Tibial nerve (tissue), 4 donors: ENCODE data around the gene RANBP9.

Experiments used
- EP300 ChIP-seq, 2 donors: sonication (generic); formaldehyde crosslinking; IDR thresholded peaks; one replicate each; pipeline ENCODE4 v1.6.1; 2017; ENCODE audit warnings: antibody characterized with exemption in 2 of 2, mild to moderate bottlenecking in 1 of 2
- POLR2A ChIP-seq, 2 donors: fragments of 450-650 bp; IDR thresholded peaks; one replicate each; pipeline ENCODE4 v1.6.1; 2017; ENCODE audit warnings: antibody characterized with exemption in 2 of 2, mild to moderate bottlenecking in 2 of 2, moderate library complexity in 2 of 2
- TF ChIP-seq, protein P1 (sequence below), 5 experiments: fragments of 200-600 bp in 3 of 5; fragments of 450-650 bp in 2 of 5; sonication (generic) in 3 of 5; IDR thresholded peaks; one replicate each; pipeline ENCODE4 v1.5.1; 2016 to 2019; ENCODE audit warnings: antibody characterized with exemption in 5 of 5, mild to moderate bottlenecking in 3 of 5, moderate library complexity in 2 of 5

GRCh38 chr6:13663986-13664385 is 47.6 kb downstream of the RANBP9 start:
- TF ChIP-seq, protein P1, sequence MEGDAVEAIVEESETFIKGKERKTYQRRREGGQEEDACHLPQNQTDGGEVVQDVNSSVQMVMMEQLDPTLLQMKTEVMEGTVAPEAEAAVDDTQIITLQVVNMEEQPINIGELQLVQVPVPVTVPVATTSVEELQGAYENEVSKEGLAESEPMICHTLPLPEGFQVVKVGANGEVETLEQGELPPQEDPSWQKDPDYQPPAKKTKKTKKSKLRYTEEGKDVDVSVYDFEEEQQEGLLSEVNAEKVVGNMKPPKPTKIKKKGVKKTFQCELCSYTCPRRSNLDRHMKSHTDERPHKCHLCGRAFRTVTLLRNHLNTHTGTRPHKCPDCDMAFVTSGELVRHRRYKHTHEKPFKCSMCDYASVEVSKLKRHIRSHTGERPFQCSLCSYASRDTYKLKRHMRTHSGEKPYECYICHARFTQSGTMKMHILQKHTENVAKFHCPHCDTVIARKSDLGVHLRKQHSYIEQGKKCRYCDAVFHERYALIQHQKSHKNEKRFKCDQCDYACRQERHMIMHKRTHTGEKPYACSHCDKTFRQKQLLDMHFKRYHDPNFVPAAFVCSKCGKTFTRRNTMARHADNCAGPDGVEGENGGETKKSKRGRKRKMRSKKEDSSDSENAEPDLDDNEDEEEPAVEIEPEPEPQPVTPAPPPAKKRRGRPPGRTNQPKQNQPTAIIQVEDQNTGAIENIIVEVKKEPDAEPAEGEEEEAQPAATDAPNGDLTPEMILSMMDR (IDR thresholded peaks at IDR 0.05), result no peak
- TF ChIP-seq POLR2A (IDR thresholded peaks at IDR 0.05), result no peak
- no peak for TF ChIP-seq EP300 (IDR thresholded peaks at IDR 0.05)
